CD4-positive, alpha-beta T cell treated with Interferon alpha-2 for 1 hour (primary cell): ENCODE measurements around the gene STMN1.

ENCODE experiments used
- DNase-seq, 2 donors: peaks; one replicate each; pipeline ENCODE4 v3.0.0-alpha.2; 2020 to 2022

Gene STMN1

GRCh38 chr1:25918615-25919014, 12.4 kb upstream of the STMN1 start:
- DNase-seq = no peak

- DNase-seq = peak in 1 of 2 donors; percentile 30
Observed at GRCh38 chr1:25917996-25918395, 11.8 kb upstream of the STMN1 start.

DNA sequence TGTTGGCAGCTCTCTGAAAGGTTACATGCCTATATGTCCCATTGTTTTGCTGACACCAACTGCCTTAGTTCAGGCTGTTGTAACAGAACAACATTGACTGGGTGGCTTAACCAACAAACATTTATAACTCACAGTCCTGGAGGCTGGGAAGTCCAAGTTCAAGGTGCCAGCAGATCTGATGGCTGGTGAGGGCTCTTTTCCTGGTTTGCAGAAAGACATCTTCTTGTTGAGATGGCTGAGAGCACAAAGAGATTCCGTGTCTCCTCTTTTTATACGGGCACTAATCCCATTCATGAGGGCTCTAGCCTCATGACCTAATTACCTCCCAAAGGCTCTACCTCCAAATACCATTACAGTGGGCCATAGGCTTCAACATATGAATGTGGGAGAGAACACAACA, 10.2 kb upstream of the STMN1 start:
- DNase-seq = no peak

DNA sequence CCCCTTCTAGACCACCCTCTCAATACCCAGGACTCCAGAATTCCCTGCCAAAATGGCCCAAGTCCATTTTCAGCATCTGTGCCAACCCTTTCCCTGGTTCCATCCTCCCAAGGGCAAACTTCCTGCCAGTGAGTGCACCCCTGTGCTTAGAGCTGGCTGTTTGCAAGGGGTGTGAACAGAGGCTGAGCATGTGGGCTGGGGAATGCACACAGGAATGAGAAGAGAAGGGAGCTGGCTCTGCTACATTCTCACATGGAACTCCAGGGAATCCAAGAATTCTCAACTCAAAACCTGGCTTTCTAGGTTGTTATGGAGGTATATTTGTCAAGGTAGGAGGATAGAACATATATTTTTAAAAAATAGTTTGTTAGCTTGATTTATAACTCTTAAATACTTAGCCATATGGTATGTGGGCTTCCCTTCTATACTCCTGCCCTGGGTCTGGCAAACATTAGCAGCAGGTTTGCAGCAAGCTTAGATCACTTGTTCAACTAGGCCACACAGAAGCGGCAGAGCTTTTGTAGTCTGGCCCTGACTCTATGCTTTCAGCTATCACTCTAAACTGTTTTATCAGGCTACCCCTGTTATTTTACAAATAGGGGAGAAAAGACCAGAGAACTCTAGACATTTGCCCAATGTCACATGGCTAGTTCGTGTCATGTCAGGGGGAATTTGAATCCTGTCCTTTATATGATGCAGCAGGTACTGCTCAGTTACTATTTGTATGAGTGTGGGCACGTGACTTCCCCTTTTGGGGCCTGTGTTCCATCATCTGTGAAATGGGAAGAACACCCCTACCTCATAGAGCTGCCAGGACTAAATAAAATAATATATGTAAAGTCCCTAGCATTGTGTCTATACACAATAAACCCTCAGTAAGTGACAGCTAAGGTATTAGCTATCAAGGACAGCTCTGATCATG, 8.1 kb upstream of the STMN1 start:
- no peak for DNase-seq

- DNase-seq = no peak
Observed at GRCh38 chr1:25913206-25913605, 7.0 kb upstream of the STMN1 start.

GRCh38 chr1:25912076-25912831, 6.0 kb upstream of the STMN1 start:
- DNase-seq = no peak

DNA sequence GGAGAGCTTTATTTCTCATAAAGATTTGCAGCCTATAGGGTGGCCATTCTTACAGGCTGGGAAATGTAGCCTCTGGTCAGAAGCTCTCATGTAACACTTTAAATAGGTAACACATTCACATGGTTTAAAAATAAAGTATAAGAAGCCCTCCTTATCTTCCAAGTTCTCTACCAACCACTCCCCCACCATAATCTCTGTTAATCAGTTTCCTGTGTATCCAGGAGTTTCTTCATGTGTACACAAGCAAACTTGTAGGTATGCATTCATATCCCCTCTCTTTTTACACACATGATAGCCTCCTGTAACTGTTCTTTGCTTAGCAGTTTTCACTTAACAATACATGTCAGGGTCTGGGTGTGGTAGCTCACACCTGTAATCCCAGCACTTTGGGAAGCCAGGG, 4.9 kb upstream of the STMN1 start:
- DNase-seq = no peak

DNA sequence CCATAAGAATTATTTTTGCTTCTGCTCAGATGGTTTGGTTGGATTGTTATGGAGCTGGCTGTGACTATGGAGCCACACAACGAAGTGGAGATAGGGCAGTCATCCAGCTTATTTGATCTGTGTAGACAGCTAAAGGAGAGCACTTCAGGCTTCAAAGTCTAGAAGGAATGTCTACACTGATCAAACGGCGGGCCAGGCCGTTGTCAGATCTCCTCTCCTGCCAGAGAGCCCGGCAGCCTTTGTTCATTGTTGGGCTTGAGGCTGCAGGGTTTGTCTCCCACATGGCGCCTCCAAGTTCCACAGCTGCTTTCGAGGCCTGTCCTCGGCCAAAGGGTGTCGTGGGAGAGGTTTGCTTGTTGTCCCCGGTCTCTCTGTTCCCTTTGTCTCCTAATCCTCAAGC, 2.8 kb upstream of the STMN1 start:
- DNase-seq = no peak

- no peak for DNase-seq
Observed at GRCh38 chr1:25908161-25908560, 1.9 kb upstream of the STMN1 start.

DNA sequence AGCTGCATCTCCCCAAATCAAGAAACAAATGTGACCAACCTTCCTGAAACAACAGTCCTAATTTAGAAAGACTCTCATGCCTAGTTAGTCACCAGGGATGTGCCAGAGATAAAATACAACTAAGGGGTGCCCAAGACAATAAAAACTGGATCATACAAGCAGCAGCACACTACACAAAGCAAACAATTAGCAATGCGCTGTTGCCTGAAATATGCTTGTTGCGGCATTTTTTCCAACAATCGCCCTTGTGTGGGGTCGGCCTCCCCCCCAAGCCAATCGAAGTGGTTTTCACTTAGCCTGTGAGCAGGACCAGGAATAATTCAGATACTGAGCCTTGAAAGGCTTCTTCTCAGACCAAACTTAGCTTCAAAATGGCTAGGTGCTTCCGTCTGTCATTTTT, 1.4 kb upstream of the STMN1 start:
- no peak for DNase-seq

- peak in 1 of 2 donors; percentile 43 for DNase-seq
Observed at GRCh38 chr1:25906644-25907300, 553 bp upstream of the STMN1 start.

DNA sequence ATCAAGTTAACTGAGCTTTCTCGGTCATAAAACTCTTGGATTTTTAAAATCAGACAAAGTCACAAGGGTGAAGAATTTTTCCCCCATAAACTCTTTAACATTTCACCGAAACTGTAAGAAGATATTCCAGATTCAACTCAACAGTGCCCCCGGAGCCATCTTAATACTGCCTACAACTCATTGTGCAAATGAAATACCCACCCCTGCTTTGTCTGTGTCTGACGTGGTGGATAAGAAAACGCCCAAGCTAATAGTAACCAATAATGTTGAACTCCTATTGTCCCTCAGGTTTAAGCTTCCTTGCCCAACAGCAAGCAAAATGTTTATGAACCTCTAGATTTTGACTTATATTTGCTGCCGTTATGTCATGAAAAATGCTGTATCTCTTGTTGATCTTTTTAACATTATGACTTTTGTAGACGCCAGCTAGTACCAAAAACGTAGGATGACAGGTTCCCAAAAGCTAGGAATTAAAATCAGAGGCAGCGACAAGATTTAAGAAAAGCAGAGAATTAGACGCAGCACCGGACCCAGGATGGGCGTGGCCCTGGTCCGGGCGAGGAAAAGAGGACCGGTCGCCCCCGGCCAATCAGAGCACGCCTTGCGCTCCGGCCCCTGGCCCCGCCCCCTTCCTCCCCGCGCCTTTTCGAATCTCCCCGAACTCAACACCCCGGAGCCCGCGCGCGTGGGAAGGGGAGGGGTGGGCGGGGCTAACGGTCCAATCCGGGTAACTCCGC, 1.1 kb downstream of the STMN1 start:
- DNase-seq = peak; percentile 92 to 94

- no peak for DNase-seq
Observed at GRCh38 chr1:25903986-25904385, 2.2 kb downstream of the STMN1 start.

GRCh38 chr1:25902462-25902861, 3.8 kb downstream of the STMN1 start:
- DNase-seq = no peak

GRCh38 chr1:25900219-25900618, 6.0 kb downstream of the STMN1 start:
- DNase-seq = no peak

GRCh38 chr1:25899792-25900191, 6.4 kb downstream of the STMN1 start:
- no peak for DNase-seq

DNA sequence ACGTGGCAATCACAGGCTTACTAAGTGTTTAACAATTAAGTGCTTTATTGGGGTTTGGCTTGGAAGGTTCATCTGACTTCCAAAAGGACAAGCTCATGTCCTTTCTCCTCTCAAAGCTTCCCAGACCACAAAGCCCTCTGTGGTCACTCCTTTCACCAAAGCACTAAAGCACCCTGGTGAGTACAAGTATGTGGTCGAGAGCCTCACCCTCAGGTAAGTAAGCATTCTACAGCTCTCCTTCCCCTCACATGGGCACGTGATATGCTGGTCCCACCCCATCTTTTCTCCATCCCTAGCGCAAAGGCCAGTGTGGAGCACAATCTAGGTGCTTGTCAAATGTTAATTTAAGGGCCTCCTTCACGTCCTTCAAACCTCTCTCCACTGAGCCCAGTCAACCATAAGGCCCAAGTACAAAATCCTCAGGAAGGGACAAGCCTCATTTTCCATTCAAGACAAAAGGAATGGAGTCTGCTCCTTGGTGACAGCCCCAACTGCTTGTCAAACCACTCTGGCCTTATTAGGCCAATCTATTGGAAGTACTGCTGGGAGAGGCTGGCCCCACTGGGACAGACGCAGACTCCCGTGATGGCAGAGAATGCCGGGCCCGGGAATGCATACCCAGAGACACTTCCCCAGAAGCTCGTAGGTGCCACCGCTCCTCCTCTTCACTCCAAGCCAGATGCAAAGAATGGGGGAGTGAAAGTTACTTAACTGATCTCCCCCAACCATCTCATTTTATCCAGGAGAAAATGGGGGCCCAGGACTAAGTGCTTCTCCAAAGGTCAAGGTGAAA, 7.8 kb downstream of the STMN1 start:
- DNase-seq = no peak

DNA sequence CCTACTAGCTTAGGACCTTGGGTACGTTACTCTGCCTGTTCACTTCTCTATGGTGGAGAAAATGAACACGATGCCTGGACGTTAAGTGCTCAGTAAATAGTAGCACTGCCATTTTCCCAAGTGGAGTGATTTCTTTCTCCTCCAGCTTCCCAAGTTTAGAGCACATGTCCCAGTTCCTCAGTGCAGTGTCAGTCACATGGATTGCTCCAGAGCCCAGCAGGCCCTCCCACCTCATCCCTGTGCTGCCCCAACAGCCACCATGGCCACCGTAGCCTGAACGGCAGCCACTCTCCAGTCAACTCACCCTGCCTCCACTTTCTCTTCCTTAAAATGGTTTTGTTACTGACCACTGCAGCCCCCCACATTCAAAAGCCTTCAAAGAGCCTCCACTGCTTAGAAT, 8.5 kb downstream of the STMN1 start:
- DNase-seq = no peak

- no peak for DNase-seq
Observed at GRCh38 chr1:25896266-25896665, 10.0 kb downstream of the STMN1 start.

GRCh38 chr1:25895365-25895990, 10.7 kb downstream of the STMN1 start:
- DNase-seq = peak; percentile 91 to 94

DNA sequence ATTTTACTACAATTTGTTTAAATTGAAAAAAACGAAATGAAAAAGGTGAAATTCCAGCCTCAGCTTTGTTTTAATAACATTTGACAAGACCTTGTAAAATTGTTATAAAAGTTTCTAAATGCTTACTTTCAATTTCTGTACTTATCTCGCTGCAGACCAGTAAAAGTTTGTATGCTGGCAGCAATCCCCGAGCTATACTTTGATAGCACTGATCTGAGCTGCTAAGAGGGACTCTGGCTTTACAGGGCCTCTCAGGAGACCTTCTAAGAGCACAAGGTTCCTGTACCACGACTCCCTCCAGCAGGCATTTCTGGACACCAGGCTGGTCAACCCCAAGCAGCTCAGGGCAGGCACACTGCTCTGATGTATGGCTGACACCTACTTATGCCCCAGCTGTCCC, 13.1 kb downstream of the STMN1 start:
- DNase-seq = no peak

GRCh38 chr1:25891606-25892005, 14.6 kb downstream of the STMN1 start:
- DNase-seq = no peak
